SK-MEL-5 (cell line): ENCODE data around the gene IL1RAPL1. TPM values are rescaled to one million over a fixed set of nuclear protein-coding genes. Genes with fewer than 3 reads are reported as not detected.

Experiments used
- DNase-seq: peaks from one replicate; pipeline ENCODE4 v3.0.0-alpha.2; 2016; ENCODE audit warnings: low read depth, low spot score
- in situ Hi-C: cut with HindIII; loops from 2 replicates; pipeline ENCODE4 v1.10.0; 2016; ENCODE audit warnings: low sequenced_read_pairs, high pct_unique_total_duplicates, low pct_unique_long_range_greater_than_20kb
- total RNA-seq: library from RNA; depleted of rRNA; stranded (reverse); fragments of >200 nt; shearing (Covaris generic); gene quantifications from 2 replicates; pipeline ENCODE4 v1.2.3, GENCODE V29; 2014

The IL1RAPL1 gene
- total RNA-seq, 1 experiment from 2014 or later: 0.32 TPM

- in situ Hi-C loops: no loop called here
- DNase-seq: no peak
Observed at GRCh38 chrX:28609917-28610613, 22.8 kb downstream of the IL1RAPL1 start.

GRCh38 chrX:28610746-28611145, 23.5 kb downstream of the IL1RAPL1 start:
- no peak for DNase-seq
- in situ Hi-C loops: no loop called here

GRCh38 chrX:28613558-28613957, 26.3 kb downstream of the IL1RAPL1 start:
- no peak for DNase-seq
- in situ Hi-C loops: no loop called here

- in situ Hi-C loops: no loop called here
- DNase-seq: no peak
Observed at GRCh38 chrX:28625223-28625622, 38.0 kb downstream of the IL1RAPL1 start.

- no peak for DNase-seq
- in situ Hi-C loops: no loop called here
Observed at GRCh38 chrX:28626515-28626914, 39.3 kb downstream of the IL1RAPL1 start.

- in situ Hi-C loops: no loop called here
- no peak for DNase-seq
Observed at GRCh38 chrX:28628120-28628519, 40.9 kb downstream of the IL1RAPL1 start.

GRCh38 chrX:28638775-28639174, 51.5 kb downstream of the IL1RAPL1 start:
- in situ Hi-C loops: no loop called here
- no peak for DNase-seq

- in situ Hi-C loops: no loop called here
- DNase-seq: no peak
Observed at GRCh38 chrX:28639451-28639850, 52.2 kb downstream of the IL1RAPL1 start.

GRCh38 chrX:28649541-28649940, 62.3 kb downstream of the IL1RAPL1 start:
- in situ Hi-C loops: no loop called here

GRCh38 chrX:28651186-28651585, 63.9 kb downstream of the IL1RAPL1 start:
- DNase-seq: no peak
- in situ Hi-C loops: no loop called here

More at GRCh38 chrX:28649541-28649940, 62.3 kb downstream of the IL1RAPL1 start:
- DNase-seq: no peak

- peak; percentile 24 for DNase-seq
- in situ Hi-C loops: no loop called here
Observed at GRCh38 chrX:28659269-28659668, 72.0 kb downstream of the IL1RAPL1 start.

- no peak for DNase-seq
- in situ Hi-C loops: no loop called here
Observed at GRCh38 chrX:28665778-28666177, 78.5 kb downstream of the IL1RAPL1 start.

- no peak for DNase-seq
- in situ Hi-C loops: no loop called here
Observed at GRCh38 chrX:28668303-28668702, 81.1 kb downstream of the IL1RAPL1 start.

- in situ Hi-C loops: no loop called here
- no peak for DNase-seq
Observed at GRCh38 chrX:28668957-28669356, 81.7 kb downstream of the IL1RAPL1 start.

GRCh38 chrX:28670074-28670473, 82.8 kb downstream of the IL1RAPL1 start:
- in situ Hi-C loops: no loop called here
- DNase-seq: no peak

GRCh38 chrX:28675173-28675572, 87.9 kb downstream of the IL1RAPL1 start:
- in situ Hi-C loops: no loop called here
- no peak for DNase-seq

GRCh38 chrX:28693101-28693500, 105.9 kb downstream of the IL1RAPL1 start:
- in situ Hi-C loops: no loop called here

GRCh38 chrX:28697732-28698131, 110.5 kb downstream of the IL1RAPL1 start:
- in situ Hi-C loops: no loop called here

More at GRCh38 chrX:28693101-28693500, 105.9 kb downstream of the IL1RAPL1 start:
- no peak for DNase-seq

GRCh38 chrX:28701222-28701621, 114.0 kb downstream of the IL1RAPL1 start:
- in situ Hi-C loops: no loop called here
- no peak for DNase-seq

More at GRCh38 chrX:28697732-28698131, 110.5 kb downstream of the IL1RAPL1 start:
- no peak for DNase-seq

- in situ Hi-C loops: no loop called here
- DNase-seq: no peak
Observed at GRCh38 chrX:28706964-28707363, 119.7 kb downstream of the IL1RAPL1 start.
